Immature natural killer cell (primary cell): Measurements from ENCODE around the gene FAM236B. TPM values are rescaled to one million over a fixed set of nuclear protein-coding genes. Genes with fewer than 3 reads are reported as not detected.
"Not testable (repeated sequence)": the region's sequence is repeated elsewhere in the genome, so short reads cannot be mapped to it uniquely, and the experiment has no call there.

Experiments used
- DNase-seq, 3 donors: peaks; one replicate each; pipeline ENCODE4 v3.0.0; 2022; ENCODE audit warnings: mixed read lengths in 1 of 3
- H3K27ac Mint-ChIP-seq, 6 donors: one replicate each; pipeline ENCODE4 v1.8.0; 2020; ENCODE audit warnings: mixed read lengths in 6 of 6, mild to moderate bottlenecking in 5 of 6, inconsistent platforms in 4 of 6, moderate library complexity in 3 of 6
- H3K27me3 Mint-ChIP-seq, 3 donors: one replicate each; pipeline ENCODE4 v1.8.0; 2020 to 2021; ENCODE audit warnings: low read depth in 3 of 3, mild to moderate bottlenecking in 3 of 3, mixed read lengths in 3 of 3, moderate library complexity in 3 of 3, inconsistent platforms in 1 of 3
- H3K36me3 Mint-ChIP-seq, 3 donors: one replicate each; pipeline ENCODE4 v1.8.0; 2020; ENCODE audit warnings: mixed read lengths in 3 of 3, inconsistent platforms in 2 of 3, mild to moderate bottlenecking in 2 of 3
- H3K4me1 Mint-ChIP-seq, 2 donors: one replicate each; pipeline ENCODE4 v1.8.0; 2020; ENCODE audit warnings: inconsistent platforms in 2 of 2, mild to moderate bottlenecking in 2 of 2, mixed read lengths in 2 of 2, moderate library complexity in 1 of 2
- H3K4me3 Mint-ChIP-seq, 5 donors: one replicate each; pipeline ENCODE4 v1.8.0; 2020; ENCODE audit warnings: mild to moderate bottlenecking in 5 of 5, mixed read lengths in 5 of 5, inconsistent platforms in 3 of 5, moderate library complexity in 3 of 5
- H3K9me3 Mint-ChIP-seq, 6 donors: one replicate each; pipeline ENCODE4 v1.8.0; 2020; ENCODE audit warnings: mild to moderate bottlenecking in 6 of 6, mixed read lengths in 6 of 6, inconsistent platforms in 4 of 6, moderate library complexity in 3 of 6
- polyA plus RNA-seq, 3 donors: library from polyadenylated mRNA; unstranded; fragments of 300-500 nt; fragmentation: Illumina TruSeq; gene quantifications; one replicate each; pipeline ENCODE4 v1.2.3, GENCODE V29; 2021

The FAM236B gene
- not detected for polyA plus RNA-seq

GRCh38 chrX:72782560-72782959 lies at the start of gene FAM236B:
FAM236B (minus strand) TSS chrX:72782660; CDS start chrX:72782560, 100 bp downstream.
- H3K36me3 Mint-ChIP-seq, H3K27me3 Mint-ChIP-seq, H3K4me1 Mint-ChIP-seq, DNase-seq, H3K9me3 Mint-ChIP-seq, H3K4me3 Mint-ChIP-seq, H3K27ac Mint-ChIP-seq: not testable (repeated sequence)

- not testable (repeated sequence) for H3K4me3 Mint-ChIP-seq, H3K9me3 Mint-ChIP-seq, H3K27ac Mint-ChIP-seq, H3K36me3 Mint-ChIP-seq, H3K27me3 Mint-ChIP-seq, H3K4me1 Mint-ChIP-seq, DNase-seq
Measured at GRCh38 chrX:72830701-72831100, 48.2 kb upstream of the FAM236B start.

- not testable (repeated sequence) for H3K27me3 Mint-ChIP-seq, H3K27ac Mint-ChIP-seq, H3K4me3 Mint-ChIP-seq, DNase-seq, H3K36me3 Mint-ChIP-seq, H3K4me1 Mint-ChIP-seq, H3K9me3 Mint-ChIP-seq
Measured at GRCh38 chrX:72808110-72808509, 25.6 kb upstream of the FAM236B start, which contains the start of gene FAM236D. FAM236D (minus strand) TSS chrX:72808210; CDS start chrX:72808110, 100 bp downstream.

GRCh38 chrX:72790390-72790789 lies 7.9 kb upstream of the FAM236B start:
- H3K27ac Mint-ChIP-seq, H3K27me3 Mint-ChIP-seq, H3K4me1 Mint-ChIP-seq, H3K9me3 Mint-ChIP-seq, DNase-seq, H3K36me3 Mint-ChIP-seq, H3K4me3 Mint-ChIP-seq: not testable (repeated sequence)

DNA sequence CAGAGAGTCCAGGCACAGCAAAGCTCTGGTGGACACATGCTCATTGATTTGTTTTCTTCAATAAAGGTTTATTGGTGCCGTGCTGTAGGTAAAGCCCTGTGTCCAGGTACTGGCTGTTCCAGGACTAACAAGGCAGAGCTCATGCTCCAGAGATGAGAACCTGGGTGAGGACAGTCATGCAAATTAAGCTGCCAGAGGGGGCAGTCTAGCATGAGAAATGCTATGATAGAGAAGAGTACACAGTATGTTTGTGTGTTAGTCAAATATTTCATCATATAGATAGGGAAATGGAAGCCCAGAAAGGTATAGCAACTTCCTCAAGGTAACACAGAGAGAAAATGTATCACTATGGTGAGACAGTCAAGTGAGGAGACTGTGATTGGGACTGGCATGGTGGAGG lies 5.7 kb upstream of the FAM236B start:
- H3K36me3 Mint-ChIP-seq, H3K4me1 Mint-ChIP-seq, H3K9me3 Mint-ChIP-seq, H3K27ac Mint-ChIP-seq, DNase-seq, H3K4me3 Mint-ChIP-seq, H3K27me3 Mint-ChIP-seq: not testable (repeated sequence)

- not testable (repeated sequence) for H3K36me3 Mint-ChIP-seq, H3K27ac Mint-ChIP-seq, H3K9me3 Mint-ChIP-seq, H3K4me1 Mint-ChIP-seq, H3K27me3 Mint-ChIP-seq, H3K4me3 Mint-ChIP-seq, DNase-seq
Measured at GRCh38 chrX:72783964-72784363, 1.5 kb upstream of the FAM236B start.

GRCh38 chrX:72783365-72783936 lies 991 bp upstream of the FAM236B start:
- H3K36me3 Mint-ChIP-seq, H3K4me1 Mint-ChIP-seq, H3K4me3 Mint-ChIP-seq, H3K9me3 Mint-ChIP-seq, DNase-seq, H3K27ac Mint-ChIP-seq, H3K27me3 Mint-ChIP-seq: not testable (repeated sequence)

DNA sequence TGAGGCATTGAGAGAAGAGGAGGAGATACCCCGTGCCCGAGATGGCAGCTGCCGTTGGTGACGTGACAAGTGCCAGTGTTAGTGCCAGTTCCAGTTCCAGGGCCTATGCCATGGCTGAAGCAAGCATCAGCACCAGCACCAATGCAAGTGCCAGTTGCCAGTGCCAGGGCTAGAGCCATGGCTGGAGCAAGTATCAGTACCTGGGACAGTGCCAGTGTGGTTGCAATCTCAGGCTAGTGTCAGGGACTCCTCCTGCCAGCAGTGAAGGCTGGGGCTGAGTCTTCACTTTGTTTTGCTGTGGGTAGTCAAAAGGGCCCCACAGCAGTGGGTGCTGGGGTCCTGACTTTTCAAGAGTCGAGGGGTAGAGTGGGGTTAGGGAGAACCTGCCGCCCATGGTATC lies 4.3 kb downstream of the FAM236B start:
- not testable (repeated sequence) for H3K27me3 Mint-ChIP-seq, H3K4me3 Mint-ChIP-seq, H3K9me3 Mint-ChIP-seq, H3K27ac Mint-ChIP-seq, H3K4me1 Mint-ChIP-seq, H3K36me3 Mint-ChIP-seq, DNase-seq

- not testable (repeated sequence) for H3K27me3 Mint-ChIP-seq, H3K9me3 Mint-ChIP-seq, DNase-seq, H3K27ac Mint-ChIP-seq, H3K36me3 Mint-ChIP-seq, H3K4me3 Mint-ChIP-seq, H3K4me1 Mint-ChIP-seq
Measured at GRCh38 chrX:72777467-72777790, 5.0 kb downstream of the FAM236B start.

GRCh38 chrX:72776653-72777466 lies 5.6 kb downstream of the FAM236B start, which contains the start of gene DMRTC1B:
DMRTC1B (plus strand) TSS chrX:72776890; CDS start chrX:72845136, 68,246 bp downstream.
- not testable (repeated sequence) for H3K27me3 Mint-ChIP-seq, H3K4me1 Mint-ChIP-seq, H3K27ac Mint-ChIP-seq, H3K9me3 Mint-ChIP-seq, H3K4me3 Mint-ChIP-seq, DNase-seq, H3K36me3 Mint-ChIP-seq

GRCh38 chrX:72760454-72760853 lies 22.0 kb downstream of the FAM236B start:
- not testable (repeated sequence) for H3K27ac Mint-ChIP-seq

DNA sequence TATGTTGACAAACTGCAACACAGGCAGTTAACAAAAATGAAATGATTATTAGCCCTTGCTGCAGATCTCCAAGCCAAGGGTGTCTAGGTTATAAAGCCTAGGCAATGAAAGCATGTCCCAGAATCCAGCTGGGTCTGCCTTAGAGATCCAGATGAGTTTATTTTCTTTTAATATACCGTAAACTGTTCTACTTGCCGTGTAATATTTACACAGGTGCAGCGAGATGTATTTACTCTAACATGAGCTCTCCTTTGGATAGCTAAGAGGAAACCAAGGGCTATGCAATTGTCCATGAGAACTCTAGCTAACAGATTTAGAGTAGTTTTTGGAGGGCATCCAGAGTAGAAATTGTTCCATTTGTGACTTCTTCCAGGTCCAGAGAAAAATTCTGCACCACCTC lies 33.9 kb downstream of the FAM236B start:
- not testable (repeated sequence) for H3K36me3 Mint-ChIP-seq, H3K4me1 Mint-ChIP-seq, H3K9me3 Mint-ChIP-seq, H3K27me3 Mint-ChIP-seq, DNase-seq, H3K4me3 Mint-ChIP-seq, H3K27ac Mint-ChIP-seq

More at GRCh38 chrX:72760454-72760853, 22.0 kb downstream of the FAM236B start:
- H3K9me3 Mint-ChIP-seq, H3K4me1 Mint-ChIP-seq, DNase-seq, H3K27me3 Mint-ChIP-seq, H3K4me3 Mint-ChIP-seq, H3K36me3 Mint-ChIP-seq: not testable (repeated sequence)

DNA sequence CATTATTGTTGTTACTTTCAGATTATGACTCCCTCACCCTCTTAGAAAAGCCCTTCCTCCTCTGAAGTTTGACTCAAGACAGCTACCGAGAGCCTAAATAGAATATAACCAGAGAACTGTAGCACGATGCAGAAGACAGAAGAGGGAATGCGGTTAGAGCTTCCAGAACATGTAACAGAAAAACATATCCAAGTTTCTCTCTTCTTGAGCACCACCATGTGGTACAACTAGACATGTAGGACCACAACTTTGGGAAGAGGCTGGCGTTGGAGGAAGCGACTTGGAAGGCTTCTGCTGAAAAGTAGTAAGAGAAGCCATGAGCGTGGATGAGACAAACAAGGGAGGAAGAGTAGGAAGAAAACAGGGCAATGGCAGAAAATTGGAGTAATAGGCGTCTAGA lies 36.9 kb downstream of the FAM236B start:
- not testable (repeated sequence) for H3K9me3 Mint-ChIP-seq, DNase-seq, H3K27ac Mint-ChIP-seq, H3K36me3 Mint-ChIP-seq, H3K4me3 Mint-ChIP-seq, H3K4me1 Mint-ChIP-seq, H3K27me3 Mint-ChIP-seq

DNA sequence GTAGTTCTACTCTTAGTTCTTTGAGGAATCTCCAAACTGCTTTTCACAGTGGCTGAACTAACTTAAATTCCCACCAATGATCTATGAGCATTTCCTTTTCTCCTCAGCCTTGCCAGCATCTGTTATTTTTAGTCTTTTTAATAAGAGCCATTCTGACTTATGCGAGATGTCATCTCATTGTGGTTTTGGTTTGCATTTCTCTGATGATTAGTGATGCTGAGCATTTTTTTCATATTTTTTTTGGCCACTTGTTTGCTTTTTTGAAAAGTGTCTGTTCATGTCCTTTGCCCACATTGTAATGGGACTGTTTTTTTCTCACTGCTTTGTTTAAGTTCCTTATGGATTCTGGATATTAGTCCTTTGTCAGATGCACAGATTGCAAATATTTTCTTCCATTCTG lies 46.9 kb downstream of the FAM236B start:
- H3K4me1 Mint-ChIP-seq, result no peaks in the 10 kb centered on the region
- no peaks in the 10 kb centered on the region for H3K9me3 Mint-ChIP-seq
- H3K27me3 Mint-ChIP-seq, result peaks cover under 1 to 4% (median 2%) of the 10 kb centered on the region in 3 donors
- H3K36me3 Mint-ChIP-seq, result no peaks in the 10 kb centered on the region
- H3K4me3 Mint-ChIP-seq, result no peak overlapping the region
- H3K27ac Mint-ChIP-seq, result no peak overlapping the region
- no peak for DNase-seq

DNA sequence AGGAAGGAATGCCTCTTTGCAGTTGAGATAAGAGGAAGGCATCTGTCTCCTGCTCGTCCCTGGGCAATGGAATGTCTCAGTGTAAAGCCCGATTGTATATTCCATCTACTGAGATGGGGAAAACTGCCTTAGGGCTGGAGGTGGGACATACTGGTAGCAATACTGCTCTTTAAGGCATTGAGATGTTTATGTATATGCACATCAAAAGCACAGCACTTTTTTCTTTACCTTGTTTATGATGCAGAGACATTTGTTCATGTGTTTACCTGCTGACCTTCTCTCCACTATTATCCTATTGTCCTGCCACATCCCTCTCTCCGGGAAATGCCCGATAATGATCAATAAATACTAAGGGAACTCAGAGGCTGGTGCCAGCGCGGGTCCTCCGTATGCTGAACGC lies 48.8 kb downstream of the FAM236B start:
- not testable (repeated sequence) for H3K36me3 Mint-ChIP-seq, DNase-seq, H3K27ac Mint-ChIP-seq, H3K4me1 Mint-ChIP-seq, H3K9me3 Mint-ChIP-seq, H3K27me3 Mint-ChIP-seq, H3K4me3 Mint-ChIP-seq
